Measurements from ENCODE around the gene WAPL. TPM values are rescaled to one million over a fixed set of nuclear protein-coding genes. Genes with fewer than 3 reads are reported as not detected.

Gene WAPL
- total and polyA plus RNA-seq, 10 of the 15 experiments (the other 5 are each of a cell fraction or from before 2014, with no cell fraction given) = 15.7 to 45.8 (median 29.0) TPM

- no peak for FAIRE-seq
- no TSS peak for BruUV-seq (replicated peaks)
These were observed 106.0 kb downstream of the WAPL start for GRCh38 chr10:86415583-86415982.

More at GRCh38 chr10:86415583-86415982, 106.0 kb downstream of the WAPL start:
- no peaks in the 10 kb centered on the region for H4K20me1 ChIP-seq (ENCODE audit: control insufficient read depth, insufficient read depth)
- DNase-seq (ENCODE audit: low read depth, low spot score) (no peak), ATAC-seq (no peak)
- no peak overlapping the region for H3K27ac ChIP-seq (ENCODE audit: control insufficient read depth, insufficient read depth)
- no peak overlapping the region for H3K4me3 ChIP-seq
- intact Hi-C loops (cut with micrococcal nuclease; ENCODE audit: unreplicated experiment) (no loop called here), in situ Hi-C loops (cut with MboI) (no loop called here)
- TF ChIP-seq RB1 (IDR thresholded peaks at IDR 0.05; ENCODE audit: borderline replicate concordance) (no peak), IKZF2 (IDR thresholded peaks at IDR 0.05) (no peak), SMC3 (IDR thresholded peaks at IDR 0.05; ENCODE audit: borderline replicate concordance, low read length) (no peak), SUZ12 (IDR thresholded peaks at IDR 0.05; ENCODE audit: unreplicated experiment) (no peak), CHD1 (IDR thresholded peaks at IDR 0.05; ENCODE audit: low read depth, low read length) (no peak), FOS (IDR thresholded peaks at IDR 0.05; ENCODE audit: borderline replicate concordance, extremely low read depth, insufficient read length) (no peak), ZNF622 (IDR thresholded peaks at IDR 0.05) (no peak), ZBTB4 (CRISPR knock-in tag; IDR thresholded peaks at IDR 0.05) (no peak), ESRRA (IDR thresholded peaks at IDR 0.05; ENCODE audit: low read length) (no peak), SMAD1 (IDR thresholded peaks at IDR 0.05; ENCODE audit: low read depth, partially characterized antibody) (no peak), ATF2 (IDR thresholded peaks at IDR 0.05; ENCODE audit: low read length) (no peak), E4F1 (IDR thresholded peaks at IDR 0.05; ENCODE audit: borderline replicate concordance, partially characterized antibody) (no peak)
- POLR2A ChIA-PET = interaction anchor here (1.9 to 5.4 kb wide), 2 partner anchors 13 to 23 kb away, joined by 7 to 110 read pairs; no protein-coding TSS in a partner anchor
- peaks cover 33% of the 10 kb centered on the region for H3K4me1 ChIP-seq (ENCODE audit: control insufficient read depth, insufficient read depth, low read length)
- no peaks in the 10 kb centered on the region for H3K79me2 ChIP-seq (ENCODE audit: control insufficient read depth, insufficient read depth, low read length)
- no peak overlapping the region for H2AFZ ChIP-seq (ENCODE audit: control insufficient read depth, low read depth, low read length)
- H3K4me2 ChIP-seq (ENCODE audit: control insufficient read depth, insufficient read depth) = no peak overlapping the region; the same call in 1 of the 2 replicates
- CTCF ChIA-PET = interaction anchor here (6.7 kb wide), 1 partner anchor 15 kb away, joined by 77 read pairs; no protein-coding TSS in a partner anchor
- no peaks in the 10 kb centered on the region for H3K36me3 ChIP-seq (ENCODE audit: control insufficient read depth in 2 of 2, insufficient read depth in 2 of 2, low read length in 1 of 2)
- H3K9me3 ChIP-seq (replicated peaks; ENCODE audit: control insufficient read depth, insufficient read depth, low read length) = peaks cover 3% of the 10 kb centered on the region; the same call in 1 of the 3 replicates
- RAD21 ChIA-PET (ENCODE audit: unreplicated experiment) = interaction anchor here (1.3 to 5.8 kb wide), 3 partner anchors 14 to 26 kb away, joined by 3 to 155 read pairs (median 4); no protein-coding TSS in a partner anchor
- WGBS (ENCODE audit: insufficient coverage, insufficient replicate concordance, low lambda C conversion rate, missing lambda C conversion rate) = 39% methylated on average over 5 of the region's 5 CpGs
- no peaks in the 10 kb centered on the region for H3K27me3 ChIP-seq (replicated peaks in 1 of 2; ENCODE audit: control insufficient read depth in 2 of 2, insufficient read depth in 2 of 2, low read length in 1 of 2)
- no peak overlapping the region for H3K9ac ChIP-seq (ENCODE audit: control insufficient read depth, insufficient read depth, low read length)
- SMC1A ChIA-PET (ENCODE audit: uncharacterized antibody, unreplicated experiment) = interaction anchor here (1.3 to 7.0 kb wide), 2 partner anchors 16 to 94 kb away, joined by 3 to 129 read pairs; no protein-coding TSS in a partner anchor
